SK-N-SH (cell line): ENCODE results near the gene CBFA2T3. TPM values are rescaled to one million over a fixed set of nuclear protein-coding genes. Genes with fewer than 3 reads are reported as not detected.

Experiments
- CTCF ChIA-PET: fragments of 300-600, 350-600 bp; formaldehyde crosslinking; extraction: SDS; loops from one replicate; lab custom pipeline; 2021; lab: Yijun Ruan, JAX
- POLR2A ChIA-PET: fragments of 350-600 bp; sonication (Branson Sonifier 250); formaldehyde crosslinking; extraction: SDS; loops from one replicate; lab custom pipeline; 2020; ENCODE audit warnings: antibody characterized with exemption, inconsistent platforms; lab: Yijun Ruan, JAX
- DNase-seq: peaks from one replicate; pipeline ENCODE4 v3.0.0; 2012
- H2AFZ ChIP-seq: fragments of 200-600 bp; sonication (generic); 2 replicates; pipeline ENCODE4 v1.8.1; 2016; ENCODE audit warnings: antibody characterized with exemption, mild to moderate bottlenecking, low read depth
- H3F3A ChIP-seq: fragments of 200-600 bp; sonication (generic); replicated peaks from 2 replicates; pipeline ENCODE3; 2016; ENCODE audit warnings: antibody characterized with exemption, mild to moderate bottlenecking; ENCODE audit not compliant: insufficient read depth
- H3K27ac ChIP-seq, 2 experiments: fragments of 200-500 bp in 1 of 2; fragments of 200-600 bp in 1 of 2; sonication (Bioruptor generic) in 1 of 2; sonication (generic), shearing (Covaris generic) in 1 of 2; 2 replicates each; pipeline versions ENCODE4 v1.5.1 to v1.6.1; 2014 to 2016; ENCODE audit warnings: low read depth in 2 of 2, inconsistent platforms in 1 of 2, low read length in 1 of 2, mild to moderate bottlenecking in 1 of 2, mixed read lengths in 1 of 2
- H3K27me3 ChIP-seq: fragments of 200-600 bp; sonication (generic), shearing (Covaris generic); 2 replicates; pipeline ENCODE4 v1.6.1; 2016; ENCODE audit warnings: mixed run types; ENCODE audit not compliant: insufficient read depth
- H3K36me3 ChIP-seq, 2 experiments: fragments of 200-500 bp in 1 of 2; fragments of 200-600 bp in 1 of 2; sonication (Bioruptor generic) in 1 of 2; sonication (generic) in 1 of 2; replicated peaks in 1 of 2; 2 replicates each; pipeline versions ENCODE3 to v1.5.1; 2014 to 2016; ENCODE audit warnings: low read length in 1 of 2, mild to moderate bottlenecking in 1 of 2; ENCODE audit not compliant: insufficient read depth in 2 of 2, control insufficient read depth in 1 of 2
- H3K4me1 ChIP-seq, 2 experiments: fragments of 200-500 bp in 1 of 2; fragments of 200-600 bp in 1 of 2; sonication (Bioruptor generic) in 1 of 2; sonication (generic), shearing (Covaris generic) in 1 of 2; 2 replicates each; pipeline versions ENCODE4 v1.5.1 to v1.6.1; 2014 to 2016; ENCODE audit warnings: low read depth in 1 of 2, low read length in 1 of 2, mixed run types in 1 of 2; ENCODE audit not compliant: insufficient read depth in 2 of 2, control insufficient read depth in 1 of 2
- H3K4me2 ChIP-seq: fragments of 200-600 bp; sonication (generic), shearing (Covaris generic); 2 replicates; pipeline ENCODE4 v1.6.1; 2017; ENCODE audit warnings: mixed run types
- H3K4me3 ChIP-seq, 2 experiments: fragments of 200-500 bp in 1 of 2; fragments of 200-600 bp in 1 of 2; sonication (Bioruptor generic) in 1 of 2; sonication (generic), shearing (Covaris generic) in 1 of 2; 2 replicates each; pipeline versions ENCODE4 v1.5.1 to v1.8.1; 2014 to 2016; ENCODE audit warnings: low read depth in 2 of 2, inconsistent platforms in 1 of 2, low read length in 1 of 2, mild to moderate bottlenecking in 1 of 2, mixed read lengths in 1 of 2, moderate library complexity in 1 of 2
- H3K79me2 ChIP-seq: fragments of 200-600 bp; sonication (generic); 2 replicates; pipeline ENCODE4 v1.8.1; 2017; ENCODE audit warnings: mild to moderate bottlenecking; ENCODE audit not compliant: insufficient read depth
- H3K9ac ChIP-seq: fragments of 200-600 bp; sonication (generic); 2 replicates; pipeline ENCODE4 v1.6.1; 2017; ENCODE audit warnings: mixed run types
- H3K9me2 ChIP-seq: fragments of 200-600 bp; sonication (generic); 2 replicates; pipeline ENCODE4 v1.6.1; 2017; ENCODE audit warnings: mixed run types
- H3K9me3 ChIP-seq: fragments of 200-600 bp; sonication (generic); 2 replicates; pipeline ENCODE4 v1.6.1; 2017; ENCODE audit warnings: mixed run types, mild to moderate bottlenecking, moderate library complexity
- H4K20me1 ChIP-seq: fragments of 200-600 bp; sonication (generic); 2 replicates; pipeline ENCODE4 v1.6.1; 2017; ENCODE audit warnings: mild to moderate bottlenecking, mixed run types; ENCODE audit not compliant: insufficient read depth
- EP300 ChIP-seq, 2 experiments: IDR thresholded peaks; 2 replicates each; pipeline versions ENCODE4 v1.4.0 to v1.6.1; 2012; ENCODE audit warnings: borderline replicate concordance in 1 of 2, low read depth in 1 of 2, low read length in 1 of 2
- EZH2phosphoT487 ChIP-seq: fragments of 200-600 bp; sonication (generic); IDR thresholded peaks from 2 replicates; pipeline ENCODE4 v1.6.1; 2017; ENCODE audit warnings: low read depth, mixed run types, mild to moderate bottlenecking, antibody characterized with exemption, moderate library complexity, borderline replicate concordance
- FOSL2 ChIP-seq: IDR thresholded peaks from 2 replicates; pipeline ENCODE4 v1.4.0; 2012; ENCODE audit warnings: low read depth, mild to moderate bottlenecking, moderate library complexity, borderline replicate concordance
- FOXJ3 ChIP-seq: sonication (generic); formaldehyde crosslinking; IDR thresholded peaks from 2 replicates; pipeline ENCODE4 v1.5.1; 2020; ENCODE audit warnings: mild to moderate bottlenecking, missing genetic modification reagents
- FOXM1 ChIP-seq: IDR thresholded peaks from 2 replicates; pipeline ENCODE4 v1.4.0; 2012; ENCODE audit warnings: low read depth, mild to moderate bottlenecking
- GABPA ChIP-seq: IDR thresholded peaks from 2 replicates; pipeline ENCODE4 v1.4.0; 2012; ENCODE audit warnings: low read depth, mild to moderate bottlenecking
- POLR2AphosphoS5 ChIP-seq: IDR thresholded peaks from 2 replicates; pipeline ENCODE4 v1.6.1; 2012; ENCODE audit warnings: low read depth, low read length
- RFX5 ChIP-seq: IDR thresholded peaks from 2 replicates; pipeline ENCODE4 v1.6.1; 2012; ENCODE audit warnings: mild to moderate bottlenecking, improper control_type of control experiment, low read length
- RXRA ChIP-seq: IDR thresholded peaks from 2 replicates; pipeline ENCODE4 v1.4.0; 2012; ENCODE audit warnings: low read depth, mild to moderate bottlenecking, borderline replicate concordance
- SIN3A ChIP-seq: IDR thresholded peaks from 2 replicates; pipeline ENCODE4 v1.6.1; 2012; ENCODE audit warnings: low read depth, mild to moderate bottlenecking, low read length, moderate library complexity, borderline replicate concordance
- SMC3 ChIP-seq: IDR thresholded peaks from 2 replicates; pipeline ENCODE4 v1.6.1; 2012; ENCODE audit warnings: low read depth, low read length, improper control_type of control experiment
- TAF1 ChIP-seq: IDR thresholded peaks from 2 replicates; pipeline ENCODE4 v1.6.1; 2012; ENCODE audit warnings: low read depth, mild to moderate bottlenecking, low read length, moderate library complexity, borderline replicate concordance
- TCF12 ChIP-seq: IDR thresholded peaks from 2 replicates; pipeline ENCODE4 v1.4.0; 2012
- YY1 ChIP-seq: IDR thresholded peaks from 2 replicates; pipeline ENCODE4 v1.4.0; 2012; ENCODE audit warnings: low read depth, mild to moderate bottlenecking
- WGBS: methylation state at CpG from one replicate; pipeline ENCODE4 v1.1.6; 2017; ENCODE audit warnings: low lambda C conversion rate; 5-methylcytosine and 5-hydroxymethylcytosine counted together
- polyA plus RNA-seq, 3 experiments: library from polyadenylated mRNA; depleted of rRNA; stranded (reverse); fragments of >200 nt; gene quantifications; 2 replicates each; pipeline ENCODE4 v1.2.3, GENCODE V29; 2012
- TF ChIP-seq, protein P1 (sequence below): IDR thresholded peaks from 2 replicates; pipeline ENCODE4 v1.4.0; 2012; ENCODE audit warnings: low read depth
- TF ChIP-seq, protein P2 (sequence below): IDR thresholded peaks from 2 replicates; pipeline ENCODE4 v1.4.0; 2012; ENCODE audit warnings: low read depth, borderline replicate concordance
- TF ChIP-seq, protein P3 (sequence below): fragments of 150-350 bp; IDR thresholded peaks from 2 replicates; pipeline ENCODE4 v1.6.1; 2017; ENCODE audit warnings: antibody characterized with exemption, low read length, low read depth, borderline replicate concordance
- TF ChIP-seq, protein P4 (sequence below): fragments of 200-600 bp; sonication (generic); IDR thresholded peaks from 2 replicates; pipeline ENCODE4 v1.6.1; 2017; ENCODE audit warnings: antibody characterized with exemption, mild to moderate bottlenecking, moderate library complexity
- TF ChIP-seq, protein P5 (sequence below): IDR thresholded peaks from 2 replicates; pipeline ENCODE4; 2012

Gene CBFA2T3
- polyA plus RNA-seq, 1 of the 3 experiments (the other 2 are of a cell fraction) = not detected

DNA sequence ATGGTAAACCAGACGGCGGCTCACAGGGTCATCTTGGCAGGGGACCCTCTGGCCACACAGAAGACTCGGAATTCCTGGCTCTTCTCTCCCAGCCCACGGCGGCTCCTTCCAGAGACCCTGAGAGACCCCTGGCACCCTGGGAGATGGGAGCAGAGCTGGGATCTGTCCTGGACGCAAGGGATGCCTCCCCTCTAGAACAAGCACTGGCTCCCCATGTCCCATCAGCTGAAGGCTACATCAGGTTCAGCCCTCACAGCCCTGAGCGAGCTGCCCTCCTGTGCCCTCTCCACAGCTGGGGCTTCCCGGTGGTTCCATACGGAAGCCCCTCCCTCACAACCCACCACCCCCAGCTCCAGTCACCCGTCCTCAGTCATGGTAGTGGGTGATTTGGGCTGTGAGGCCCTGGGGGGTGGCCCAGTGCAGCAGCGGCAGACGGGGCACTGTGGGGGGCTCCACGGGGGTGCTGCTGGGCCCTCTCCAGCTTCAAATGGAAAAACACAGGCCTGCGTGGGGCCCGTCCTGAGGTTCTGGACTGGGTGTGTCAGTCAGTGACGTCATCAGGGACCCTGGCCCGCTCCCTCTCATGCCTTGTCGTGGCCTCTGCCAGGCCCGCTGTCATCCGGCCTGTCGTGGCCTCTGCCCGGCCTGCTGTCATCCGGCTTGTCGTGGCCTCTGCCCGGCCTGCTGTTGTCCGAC is 13.0 kb upstream of the CBFA2T3 start:
- H3K27me3 ChIP-seq = no peaks in the 10 kb centered on the region
- no peaks in the 10 kb centered on the region for H3K36me3 ChIP-seq
- H3K4me1 ChIP-seq = no peaks in the 10 kb centered on the region; a peak in 1 of 4 replicates
- TF ChIP-seq, protein P1, sequence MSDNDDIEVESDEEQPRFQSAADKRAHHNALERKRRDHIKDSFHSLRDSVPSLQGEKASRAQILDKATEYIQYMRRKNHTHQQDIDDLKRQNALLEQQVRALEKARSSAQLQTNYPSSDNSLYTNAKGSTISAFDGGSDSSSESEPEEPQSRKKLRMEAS = no peak
- TF ChIP-seq, protein P2, sequence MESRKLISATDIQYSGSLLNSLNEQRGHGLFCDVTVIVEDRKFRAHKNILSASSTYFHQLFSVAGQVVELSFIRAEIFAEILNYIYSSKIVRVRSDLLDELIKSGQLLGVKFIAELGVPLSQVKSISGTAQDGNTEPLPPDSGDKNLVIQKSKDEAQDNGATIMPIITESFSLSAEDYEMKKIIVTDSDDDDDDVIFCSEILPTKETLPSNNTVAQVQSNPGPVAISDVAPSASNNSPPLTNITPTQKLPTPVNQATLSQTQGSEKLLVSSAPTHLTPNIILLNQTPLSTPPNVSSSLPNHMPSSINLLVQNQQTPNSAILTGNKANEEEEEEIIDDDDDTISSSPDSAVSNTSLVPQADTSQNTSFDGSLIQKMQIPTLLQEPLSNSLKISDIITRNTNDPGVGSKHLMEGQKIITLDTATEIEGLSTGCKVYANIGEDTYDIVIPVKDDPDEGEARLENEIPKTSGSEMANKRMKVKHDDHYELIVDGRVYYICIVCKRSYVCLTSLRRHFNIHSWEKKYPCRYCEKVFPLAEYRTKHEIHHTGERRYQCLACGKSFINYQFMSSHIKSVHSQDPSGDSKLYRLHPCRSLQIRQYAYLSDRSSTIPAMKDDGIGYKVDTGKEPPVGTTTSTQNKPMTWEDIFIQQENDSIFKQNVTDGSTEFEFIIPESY = no peak
- no peak for TF ChIP-seq FOSL2
- no peak for TF ChIP-seq RXRA
- TF ChIP-seq TAF1 = no peak
- no peak for TF ChIP-seq EP300 (IDR thresholded peaks at IDR 0.05; ENCODE audit: borderline replicate concordance in 1 of 2, low read depth in 1 of 2, low read length in 1 of 2)
- no peak for TF ChIP-seq SMC3
- no peak for TF ChIP-seq SIN3A
- no peak for TF ChIP-seq FOXM1
- no peak overlapping the region for H3K27ac ChIP-seq
- no peaks in the 10 kb centered on the region for H3K9me3 ChIP-seq
- 74% methylated on average over 15 of the region's 26 CpGs for WGBS
- no peaks in the 10 kb centered on the region for H3K79me2 ChIP-seq
- H2AFZ ChIP-seq = no peak overlapping the region
- DNase-seq = no peak
- no peaks in the 10 kb centered on the region for H3F3A ChIP-seq
- no peak overlapping the region for H3K4me2 ChIP-seq
- no peak overlapping the region for H3K4me3 ChIP-seq
- ChIA-PET POLR2A (no interaction called here), CTCF (no interaction called here)
- H3K9me2 ChIP-seq = no peaks in the 10 kb centered on the region
- no peak overlapping the region for H3K9ac ChIP-seq
- H4K20me1 ChIP-seq = no peaks in the 10 kb centered on the region

DNA sequence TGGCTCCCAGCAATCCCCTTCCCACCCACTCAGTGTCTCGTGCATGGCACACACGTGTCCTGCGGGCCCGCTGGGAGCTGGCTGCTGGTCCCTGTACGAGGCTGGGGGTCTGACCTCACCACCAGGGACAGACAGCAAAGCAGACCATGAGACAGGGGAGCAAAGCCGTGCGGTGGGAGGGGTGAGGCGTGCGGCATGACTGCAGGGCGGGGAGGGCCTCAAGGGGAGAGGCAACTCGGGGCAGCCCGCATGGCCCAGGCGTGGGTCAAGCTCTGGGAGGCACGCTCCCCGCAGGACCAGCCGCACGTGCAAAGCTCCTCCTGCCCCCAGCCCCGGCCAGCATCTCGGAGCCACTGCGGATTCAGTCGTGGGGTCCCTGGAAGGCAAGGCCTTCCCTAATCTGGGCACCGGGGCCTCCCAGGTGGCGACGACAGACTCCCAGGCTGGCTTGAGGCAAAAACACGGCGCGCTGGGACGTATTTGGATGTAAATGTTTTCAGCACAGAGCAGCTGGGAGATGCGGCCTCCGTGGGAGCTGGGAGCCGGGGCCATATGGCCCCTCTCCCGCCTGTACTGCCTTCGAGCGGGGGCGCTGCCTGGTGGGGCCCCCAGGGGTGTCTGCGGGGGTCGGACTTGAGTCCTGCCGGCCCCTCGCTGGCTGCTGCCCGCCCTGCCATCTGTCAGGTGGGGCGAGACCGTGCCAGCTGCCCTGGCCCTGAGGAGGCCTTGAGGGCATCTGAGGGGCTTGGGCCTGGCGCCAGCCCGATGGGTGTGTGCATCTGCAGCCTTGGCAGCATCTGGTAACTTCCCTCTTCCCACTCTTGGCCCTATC is 12.2 kb upstream of the CBFA2T3 start:
- H3K9me3 ChIP-seq = no peaks in the 10 kb centered on the region
- no peaks in the 10 kb centered on the region for H3K36me3 ChIP-seq
- H3K9me2 ChIP-seq = no peaks in the 10 kb centered on the region
- H3K4me2 ChIP-seq = no peak overlapping the region
- ChIA-PET POLR2A (no interaction called here), CTCF (no interaction called here)
- H3K27me3 ChIP-seq = no peaks in the 10 kb centered on the region
- DNase-seq = no peak
- TF ChIP-seq FOXJ3 = no peak
- TF ChIP-seq POLR2AphosphoS5 = no peak
- no peak for TF ChIP-seq TAF1
- no peak for TF ChIP-seq RFX5
- TF ChIP-seq TCF12 = no peak
- no peak for TF ChIP-seq EP300 (IDR thresholded peaks at IDR 0.05; ENCODE audit: borderline replicate concordance in 1 of 2, low read depth in 1 of 2, low read length in 1 of 2)
- TF ChIP-seq, protein P3, sequence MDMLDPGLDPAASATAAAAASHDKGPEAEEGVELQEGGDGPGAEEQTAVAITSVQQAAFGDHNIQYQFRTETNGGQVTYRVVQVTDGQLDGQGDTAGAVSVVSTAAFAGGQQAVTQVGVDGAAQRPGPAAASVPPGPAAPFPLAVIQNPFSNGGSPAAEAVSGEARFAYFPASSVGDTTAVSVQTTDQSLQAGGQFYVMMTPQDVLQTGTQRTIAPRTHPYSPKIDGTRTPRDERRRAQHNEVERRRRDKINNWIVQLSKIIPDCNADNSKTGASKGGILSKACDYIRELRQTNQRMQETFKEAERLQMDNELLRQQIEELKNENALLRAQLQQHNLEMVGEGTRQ = no peak
- no peak for TF ChIP-seq GABPA
- TF ChIP-seq, protein P1 = no peak
- no peak for TF ChIP-seq YY1
- TF ChIP-seq EZH2phosphoT487 = no peak
- TF ChIP-seq, protein P4, sequence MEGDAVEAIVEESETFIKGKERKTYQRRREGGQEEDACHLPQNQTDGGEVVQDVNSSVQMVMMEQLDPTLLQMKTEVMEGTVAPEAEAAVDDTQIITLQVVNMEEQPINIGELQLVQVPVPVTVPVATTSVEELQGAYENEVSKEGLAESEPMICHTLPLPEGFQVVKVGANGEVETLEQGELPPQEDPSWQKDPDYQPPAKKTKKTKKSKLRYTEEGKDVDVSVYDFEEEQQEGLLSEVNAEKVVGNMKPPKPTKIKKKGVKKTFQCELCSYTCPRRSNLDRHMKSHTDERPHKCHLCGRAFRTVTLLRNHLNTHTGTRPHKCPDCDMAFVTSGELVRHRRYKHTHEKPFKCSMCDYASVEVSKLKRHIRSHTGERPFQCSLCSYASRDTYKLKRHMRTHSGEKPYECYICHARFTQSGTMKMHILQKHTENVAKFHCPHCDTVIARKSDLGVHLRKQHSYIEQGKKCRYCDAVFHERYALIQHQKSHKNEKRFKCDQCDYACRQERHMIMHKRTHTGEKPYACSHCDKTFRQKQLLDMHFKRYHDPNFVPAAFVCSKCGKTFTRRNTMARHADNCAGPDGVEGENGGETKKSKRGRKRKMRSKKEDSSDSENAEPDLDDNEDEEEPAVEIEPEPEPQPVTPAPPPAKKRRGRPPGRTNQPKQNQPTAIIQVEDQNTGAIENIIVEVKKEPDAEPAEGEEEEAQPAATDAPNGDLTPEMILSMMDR = no peak
- TF ChIP-seq, protein P5, sequence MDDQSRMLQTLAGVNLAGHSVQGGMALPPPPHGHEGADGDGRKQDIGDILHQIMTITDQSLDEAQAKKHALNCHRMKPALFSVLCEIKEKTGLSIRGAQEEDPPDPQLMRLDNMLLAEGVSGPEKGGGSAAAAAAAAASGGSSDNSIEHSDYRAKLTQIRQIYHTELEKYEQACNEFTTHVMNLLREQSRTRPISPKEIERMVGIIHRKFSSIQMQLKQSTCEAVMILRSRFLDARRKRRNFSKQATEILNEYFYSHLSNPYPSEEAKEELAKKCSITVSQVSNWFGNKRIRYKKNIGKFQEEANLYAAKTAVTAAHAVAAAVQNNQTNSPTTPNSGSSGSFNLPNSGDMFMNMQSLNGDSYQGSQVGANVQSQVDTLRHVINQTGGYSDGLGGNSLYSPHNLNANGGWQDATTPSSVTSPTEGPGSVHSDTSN = no peak
- H4K20me1 ChIP-seq = no peaks in the 10 kb centered on the region
- no peaks in the 10 kb centered on the region; a peak in 1 of 4 replicates for H3K4me1 ChIP-seq
- H3K9ac ChIP-seq = no peak overlapping the region
- no peak overlapping the region for H3K4me3 ChIP-seq
- no peaks in the 10 kb centered on the region for H3K79me2 ChIP-seq
- H3K27ac ChIP-seq = no peak overlapping the region
- no peak overlapping the region for H2AFZ ChIP-seq
- H3F3A ChIP-seq = no peaks in the 10 kb centered on the region
- WGBS = 58% methylated on average over 8 of the region's 44 CpGs
